Measurements from ENCODE around the gene PRODH2.

The PRODH2 gene

GRCh38 chr19:35852029-35852780, 39.6 kb upstream of the PRODH2 start, which contains the start of gene NPHS1:
NPHS1 (minus strand) TSS chr19:35852504; CDS start chr19:35851837, 667 bp downstream.
- Histone ChIP-seq H3K36me3 (ENCODE audit: low read depth) (no peaks in the 10 kb centered on the region), H3K9me3 (ENCODE audit: severe bottlenecking) (no peaks in the 10 kb centered on the region), H3K4me1 (ENCODE audit: insufficient read depth, poor library complexity, severe bottlenecking) (no peaks in the 10 kb centered on the region), H3K27ac (ENCODE audit: poor library complexity, severe bottlenecking) (no peak within 1 kb of the TSS), H3K4me3 (ENCODE audit: severe bottlenecking) (no peak within 1 kb of the TSS), H3K27me3 (ENCODE audit: insufficient read depth, poor library complexity, severe bottlenecking) (peaks cover 16% of the 10 kb centered on the region)
- TF ChIP-seq CTCF (IDR thresholded peaks at IDR 0.05; ENCODE audit: poor library complexity, severe bottlenecking), result no peak
- no peak for DNase-seq (ENCODE audit: low spot score)
- no peak for ATAC-seq (ENCODE audit: low read depth)

- Histone ChIP-seq H3K27ac (ENCODE audit: poor library complexity, severe bottlenecking) (no peak overlapping the region), H3K4me1 (ENCODE audit: insufficient read depth, poor library complexity, severe bottlenecking) (no peaks in the 10 kb centered on the region), H3K27me3 (ENCODE audit: insufficient read depth, poor library complexity, severe bottlenecking) (peaks cover 16% of the 10 kb centered on the region), H3K9me3 (ENCODE audit: severe bottlenecking) (no peaks in the 10 kb centered on the region), H3K4me3 (ENCODE audit: severe bottlenecking) (no peak overlapping the region), H3K36me3 (ENCODE audit: low read depth) (no peaks in the 10 kb centered on the region)
- no peak for DNase-seq (ENCODE audit: low spot score)
- no peak for TF ChIP-seq CTCF (IDR thresholded peaks at IDR 0.05; ENCODE audit: poor library complexity, severe bottlenecking)
- ATAC-seq (ENCODE audit: low read depth), result no peak
Measured at GRCh38 chr19:35851213-35852028, 38.8 kb upstream of the PRODH2 start.

GRCh38 chr19:35848919-35849505, 36.4 kb upstream of the PRODH2 start:
- peaks cover 28% of the 10 kb centered on the region for H3K27me3 ChIP-seq (ENCODE audit: insufficient read depth, poor library complexity, severe bottlenecking)
- H3K4me1 ChIP-seq (ENCODE audit: insufficient read depth, poor library complexity, severe bottlenecking), result no peaks in the 10 kb centered on the region
- no peak overlapping the region for H3K27ac ChIP-seq (ENCODE audit: poor library complexity, severe bottlenecking)
- H3K36me3 ChIP-seq (ENCODE audit: low read depth), result no peaks in the 10 kb centered on the region
- DNase-seq (ENCODE audit: low spot score) (no peak), ATAC-seq (ENCODE audit: low read depth) (no peak)
- no peak for TF ChIP-seq CTCF (IDR thresholded peaks at IDR 0.05; ENCODE audit: poor library complexity, severe bottlenecking)
- no peaks in the 10 kb centered on the region for H3K9me3 ChIP-seq (ENCODE audit: severe bottlenecking)
- no peak overlapping the region for H3K4me3 ChIP-seq (ENCODE audit: severe bottlenecking)

- Histone ChIP-seq H3K36me3 (ENCODE audit: low read depth) (no peaks in the 10 kb centered on the region), H3K4me3 (ENCODE audit: severe bottlenecking) (no peak overlapping the region), H3K9me3 (ENCODE audit: severe bottlenecking) (no peaks in the 10 kb centered on the region), H3K27ac (ENCODE audit: poor library complexity, severe bottlenecking) (no peak overlapping the region), H3K27me3 (ENCODE audit: insufficient read depth, poor library complexity, severe bottlenecking) (peaks cover 29% of the 10 kb centered on the region), H3K4me1 (ENCODE audit: insufficient read depth, poor library complexity, severe bottlenecking) (no peaks in the 10 kb centered on the region)
- ATAC-seq (ENCODE audit: low read depth) (no peak), DNase-seq (ENCODE audit: low spot score) (no peak)
- no peak for TF ChIP-seq CTCF (IDR thresholded peaks at IDR 0.05; ENCODE audit: poor library complexity, severe bottlenecking)
Measured at GRCh38 chr19:35848486-35848885, 35.8 kb upstream of the PRODH2 start.
